ENCODE data around the gene LIX1L.

- no peak for TF ChIP-seq CTCF (IDR thresholded peaks at IDR 0.05)
- no peak for TF ChIP-seq POLR2A (IDR thresholded peaks at IDR 0.05)
These were observed 39.9 kb upstream of the LIX1L start for GRCh38 chr1:145997718-145998023.

Data from vagina (tissue), 2 donors.